NCI-H82 treated with DMSO at 0.1 percent for 48 hours (cell line): ENCODE results near the gene CACNG3.
"Not testable (repeated sequence)": the region's sequence is repeated elsewhere in the genome, so short reads cannot be mapped to it uniquely, and the experiment has no call there.

Experiments
- DNase-seq: peaks from one replicate; lab custom pipeline; 2025; ENCODE audit not compliant: unreplicated experiment; lab: John Stamatoyannopoulos, UW

CACNG3 gene

GRCh38 chr16:24255456-24256371, at the start of gene CACNG3:
Gene CACNG3 (plus strand): TSS chr16:24256335. CDS start chr16:24256755, 420 bp downstream.
- no peak for DNase-seq

- no peak for DNase-seq
These were observed 49.2 kb upstream of the CACNG3 start for GRCh38 chr16:24206926-24207325.

- peak; percentile 46 for DNase-seq
These were observed 47.4 kb upstream of the CACNG3 start for GRCh38 chr16:24208710-24209109.

GRCh38 chr16:24214992-24215391, 41.1 kb upstream of the CACNG3 start:
- no peak for DNase-seq

- DNase-seq = no peak
These were observed 39.2 kb upstream of the CACNG3 start for GRCh38 chr16:24216961-24217360.

- DNase-seq = no peak
These were observed 38.7 kb upstream of the CACNG3 start for GRCh38 chr16:24217461-24217860.

- no peak for DNase-seq
These were observed 37.8 kb upstream of the CACNG3 start for GRCh38 chr16:24218299-24218698.

- no peak for DNase-seq
These were observed 34.9 kb upstream of the CACNG3 start for GRCh38 chr16:24221219-24221618.

GRCh38 chr16:24228514-24228913, 27.6 kb upstream of the CACNG3 start:
- DNase-seq = no peak

- DNase-seq = no peak
These were observed 23.2 kb upstream of the CACNG3 start for GRCh38 chr16:24232936-24233335.

GRCh38 chr16:24234737-24235136, 21.4 kb upstream of the CACNG3 start:
- DNase-seq = no peak

GRCh38 chr16:24235806-24236205, 20.3 kb upstream of the CACNG3 start:
- no peak for DNase-seq

GRCh38 chr16:24238846-24239245, 17.3 kb upstream of the CACNG3 start:
- not testable (repeated sequence) for DNase-seq

- DNase-seq = no peak
These were observed 9.1 kb upstream of the CACNG3 start for GRCh38 chr16:24246911-24247607.

GRCh38 chr16:24253192-24253591, 2.9 kb upstream of the CACNG3 start:
- DNase-seq = peak; percentile 56

- DNase-seq = no peak
These were observed 1.8 kb downstream of the CACNG3 start for GRCh38 chr16:24257958-24258357.

- DNase-seq = no peak
These were observed 2.7 kb downstream of the CACNG3 start for GRCh38 chr16:24258791-24259190.

- no peak for DNase-seq
These were observed 6.7 kb downstream of the CACNG3 start for GRCh38 chr16:24262816-24263215.

- no peak for DNase-seq
These were observed 14.7 kb downstream of the CACNG3 start for GRCh38 chr16:24270721-24271442.

GRCh38 chr16:24272379-24272778, 16.2 kb downstream of the CACNG3 start:
- DNase-seq = no peak

- DNase-seq = no peak
These were observed 17.5 kb downstream of the CACNG3 start for GRCh38 chr16:24273508-24274182.
